ENCODE data around the gene P4HA2.

Gene P4HA2

GRCh38 chr5:132264546-132265335, 37.1 kb upstream of the P4HA2 start:
- no peak for DNase-seq

GRCh38 chr5:132263548-132264261, 36.1 kb upstream of the P4HA2 start:
- DNase-seq: peak; percentile 97

DNA sequence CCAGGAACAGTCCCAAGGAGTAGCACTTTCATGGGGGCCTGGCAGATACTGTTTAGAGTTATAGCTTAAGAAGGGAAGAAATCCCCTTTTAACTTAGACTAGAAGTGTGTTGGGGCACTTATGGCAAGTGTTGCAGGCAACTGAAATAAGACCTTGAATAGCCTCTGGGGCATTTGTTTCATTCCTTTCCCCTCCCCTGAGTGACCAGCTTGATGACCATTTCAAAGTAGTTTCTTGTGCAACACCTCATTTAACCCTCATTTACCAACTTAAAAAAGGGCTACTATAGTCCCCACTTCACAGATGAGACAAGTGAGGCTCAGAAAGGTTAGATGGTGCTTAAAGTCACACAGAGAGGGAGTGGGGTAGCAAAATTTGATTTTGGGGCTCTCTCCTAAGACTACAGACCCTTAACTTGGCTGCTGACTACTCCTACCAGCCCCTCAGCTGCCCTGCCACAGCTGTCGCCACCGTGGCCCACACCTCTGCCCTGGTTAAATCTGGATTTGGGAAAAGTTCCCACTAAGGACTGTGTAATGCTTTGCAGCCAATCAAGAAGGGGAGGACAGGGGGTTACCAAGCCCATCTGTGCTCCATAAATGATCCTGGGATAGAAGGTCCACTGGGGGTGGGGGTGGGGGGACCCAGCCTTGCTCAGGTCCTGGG, 35.4 kb upstream of the P4HA2 start:
- DNase-seq: peak; percentile 34

- no peak for DNase-seq
Observed at GRCh38 chr5:132261881-132262845, 34.5 kb upstream of the P4HA2 start.

GRCh38 chr5:132260714-132261551, 33.3 kb upstream of the P4HA2 start:
- DNase-seq: peak; percentile 95

GRCh38 chr5:132260051-132260450, 32.4 kb upstream of the P4HA2 start:
- peak; percentile 19 for DNase-seq

- peak; percentile 92 for DNase-seq
Observed at GRCh38 chr5:132259069-132259851, 31.6 kb upstream of the P4HA2 start.

DNA sequence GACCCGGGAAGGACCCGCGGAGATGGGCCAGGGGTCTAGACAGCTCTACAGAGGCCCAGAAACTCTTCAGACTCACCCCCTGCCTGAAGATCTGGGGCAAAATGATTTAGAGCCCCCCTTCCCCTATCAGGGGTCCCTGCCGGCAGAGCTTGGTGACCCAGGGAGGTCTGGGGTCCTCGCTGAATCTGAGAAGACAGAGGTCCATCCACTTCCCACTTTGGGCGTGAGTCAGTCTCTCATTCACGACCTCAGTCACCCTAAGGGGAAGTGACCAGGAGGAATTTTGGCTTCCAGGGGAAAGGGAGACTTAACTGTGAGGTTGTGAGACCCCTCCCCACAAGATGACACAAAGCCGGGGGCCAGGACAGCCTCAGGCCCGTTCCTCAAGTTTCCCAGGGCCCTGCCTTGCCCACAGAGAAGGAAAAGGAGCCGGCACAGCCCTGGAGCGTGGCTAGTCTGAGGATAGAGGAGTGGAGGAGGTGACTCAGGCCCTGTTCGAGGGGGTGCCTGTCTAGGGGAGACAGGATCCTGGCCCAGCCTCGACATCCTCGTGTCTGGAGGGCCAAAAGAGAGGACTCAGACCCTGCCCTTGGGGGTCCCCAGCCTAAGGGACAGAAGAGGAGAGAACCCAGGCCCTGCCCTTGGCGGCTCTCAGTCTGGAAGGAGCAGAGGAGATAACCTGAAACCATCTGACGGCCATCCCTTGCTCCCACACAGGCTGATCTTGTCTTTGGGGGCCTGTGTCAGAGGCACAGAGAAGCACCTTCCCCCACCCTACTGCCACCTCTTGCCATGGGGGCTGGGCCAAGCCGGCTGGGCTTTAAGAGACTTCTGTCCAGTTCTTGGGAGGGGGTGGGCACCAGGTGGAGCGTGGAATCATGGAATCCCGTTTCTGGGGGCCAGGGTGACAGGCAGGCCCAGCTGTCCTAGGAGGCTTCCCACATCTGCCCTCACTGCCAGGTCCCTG, 30.7 kb upstream of the P4HA2 start:
- DNase-seq: peak; percentile 58

DNA sequence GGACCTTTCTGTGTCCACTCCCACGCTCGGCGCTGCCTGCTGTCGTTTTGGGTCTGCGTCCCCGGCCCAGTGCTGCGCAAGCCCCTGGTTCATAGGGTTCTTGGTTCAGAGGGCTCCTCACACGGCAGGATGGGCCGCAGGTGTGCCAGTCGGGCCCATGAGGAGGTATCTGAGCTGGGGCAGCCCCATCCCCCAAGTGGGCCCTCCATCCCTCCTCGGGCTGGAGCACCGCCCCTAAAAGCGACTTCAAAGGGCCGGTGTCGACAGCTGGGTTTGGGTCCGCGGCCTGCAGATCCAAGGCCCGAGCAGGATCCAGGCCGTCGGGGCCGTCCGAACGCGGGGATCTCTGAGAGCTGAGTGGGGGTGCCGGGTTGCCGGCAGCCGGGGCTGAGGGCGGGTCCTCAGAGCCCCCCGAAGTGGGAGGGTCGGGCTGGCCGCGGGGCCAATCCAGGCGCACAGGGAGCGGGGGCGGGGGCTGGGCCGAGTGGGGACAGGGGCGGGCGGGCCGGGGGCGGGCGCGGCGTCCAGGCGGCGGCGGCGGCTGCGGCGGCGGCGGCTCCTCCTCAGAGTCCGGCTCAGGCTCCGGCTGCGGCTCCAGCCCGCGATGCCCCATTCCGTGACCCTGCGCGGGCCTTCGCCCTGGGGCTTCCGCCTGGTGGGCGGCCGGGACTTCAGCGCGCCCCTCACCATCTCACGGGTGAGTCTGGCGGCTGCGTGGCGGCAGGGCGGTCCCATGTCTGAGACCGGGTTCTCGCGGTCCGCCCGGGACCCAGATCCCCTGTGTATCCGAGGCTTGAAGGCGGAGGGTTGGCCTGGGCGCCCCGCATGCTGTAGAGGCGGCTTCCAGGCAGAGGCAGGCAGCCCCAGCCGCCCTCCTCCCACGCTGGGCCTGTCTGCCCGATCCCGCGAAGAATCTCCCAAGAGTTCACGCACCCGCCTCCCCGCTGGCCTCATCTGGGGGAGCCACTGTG, 29.8 kb upstream of the P4HA2 start, which contains the start of gene PDLIM4:
PDLIM4 (plus strand) TSS at position 566 of the 971 bp plus-strand sequence; CDS start at position 605, 39 bp downstream.
- DNase-seq: peak; percentile 37

DNA sequence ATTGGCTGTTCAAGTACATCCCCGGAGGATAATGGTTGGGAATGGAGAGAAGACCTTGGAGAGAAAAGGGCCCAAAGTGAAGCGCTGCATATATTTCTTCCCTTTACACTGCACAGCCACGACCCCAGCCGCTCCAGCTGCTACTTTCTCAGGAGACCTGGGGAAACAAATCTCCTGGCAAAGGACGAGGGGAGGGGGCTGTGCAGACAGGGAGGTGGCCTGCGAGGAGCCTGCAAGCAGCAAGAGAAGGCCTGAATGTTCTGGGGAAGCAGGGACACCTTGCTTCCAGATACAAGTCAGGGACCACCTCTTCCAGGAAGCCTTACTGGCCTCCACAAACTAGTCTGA, 29.1 kb upstream of the P4HA2 start:
- no peak for DNase-seq

DNA sequence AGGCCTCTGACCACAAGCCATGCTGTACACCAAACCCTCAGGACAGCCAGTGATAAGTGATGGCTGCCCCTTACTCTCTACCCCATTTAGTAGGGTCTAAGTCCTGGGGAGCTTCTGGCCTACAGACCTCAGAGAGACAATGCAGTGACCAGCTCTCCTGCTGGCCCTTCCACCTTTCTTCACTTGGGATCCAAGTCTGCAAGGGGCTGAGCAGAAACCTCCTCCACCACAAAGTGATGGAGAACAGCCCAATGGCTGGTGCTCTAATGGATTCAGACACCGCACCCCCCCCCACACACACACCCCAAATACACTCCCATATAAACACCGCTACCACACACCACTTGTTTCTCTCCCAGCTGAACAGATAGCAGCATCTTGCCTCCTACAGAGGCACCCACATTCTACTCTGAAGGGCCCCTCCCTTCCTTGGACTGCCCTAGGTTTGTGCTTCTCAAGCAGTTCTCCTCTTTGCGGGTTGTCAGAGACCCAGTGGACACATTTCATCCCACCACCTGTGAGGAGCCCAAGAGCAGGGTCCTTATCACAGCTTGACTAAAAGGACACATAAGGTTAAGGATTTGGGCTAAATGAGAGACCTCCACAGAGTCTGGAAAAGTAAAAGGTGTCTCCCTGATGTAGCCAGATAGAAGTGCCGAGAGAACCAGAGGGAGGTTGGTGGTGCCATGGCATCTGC, 28.6 kb upstream of the P4HA2 start:
- DNase-seq: no peak

- DNase-seq: no peak
Observed at GRCh38 chr5:132254321-132254977, 26.8 kb upstream of the P4HA2 start.

GRCh38 chr5:132253452-132254320, 26.0 kb upstream of the P4HA2 start:
- DNase-seq: no peak

DNA sequence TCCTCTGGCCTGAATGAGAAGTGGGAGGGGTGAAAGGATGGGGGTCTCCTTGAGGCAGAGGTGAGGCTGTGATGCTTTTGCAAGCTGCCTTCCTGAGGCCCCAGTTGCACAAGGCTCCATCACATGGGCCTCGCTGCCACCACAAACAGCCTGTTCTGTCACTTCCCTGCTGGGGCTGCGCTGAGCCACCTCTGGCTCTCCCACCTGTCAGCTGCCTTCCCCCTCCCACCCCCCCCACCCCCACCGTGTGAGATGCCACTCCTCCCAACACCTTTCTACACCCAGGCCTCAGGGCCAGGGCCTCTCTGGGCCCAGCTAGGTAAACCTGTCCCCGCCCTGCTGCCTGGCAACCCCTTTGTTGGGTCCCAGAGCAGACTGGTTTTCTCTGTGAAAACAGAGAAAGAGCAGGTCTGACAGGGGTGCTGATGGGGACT, 25.4 kb upstream of the P4HA2 start:
- DNase-seq: no peak

- peak; percentile 28 for DNase-seq
Observed at GRCh38 chr5:132251220-132251725, 23.6 kb upstream of the P4HA2 start.

DNA sequence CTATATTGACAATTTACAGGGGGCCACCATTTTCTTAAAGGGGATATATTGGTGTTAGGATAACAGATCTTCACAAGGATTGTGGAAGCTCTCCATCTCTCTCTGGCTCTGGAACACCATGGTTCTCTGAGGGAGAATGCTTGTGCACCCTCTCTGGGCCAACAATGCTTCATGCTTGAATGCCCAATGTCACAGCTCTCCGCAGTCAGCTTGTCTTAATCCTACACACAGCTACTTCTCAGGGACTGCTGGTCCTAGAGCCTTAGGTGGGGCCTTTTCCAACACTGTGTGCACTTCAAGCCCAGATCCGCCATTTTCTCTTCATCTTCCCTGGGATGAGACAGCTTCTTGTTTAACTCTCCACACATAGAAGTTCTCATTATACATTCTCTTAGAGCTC, 22.9 kb upstream of the P4HA2 start:
- DNase-seq: no peak

Measured in EL (cell line).